Glutamatergic neuron (in vitro differentiated cells): ENCODE results near the gene NDST1. TPM values are rescaled to one million over a fixed set of nuclear protein-coding genes. Genes with fewer than 3 reads are reported as not detected.

ENCODE experiments used
- DNase-seq: peaks from one replicate; pipeline ENCODE4 v3.0.0; 2022
- H3K27ac Mint-ChIP-seq: one replicate; pipeline ENCODE4 v1.8.0; 2020; ENCODE audit warnings: mild to moderate bottlenecking, mixed read lengths, inconsistent platforms; ENCODE audit not compliant: unreplicated experiment
- H3K27me3 Mint-ChIP-seq: one replicate; pipeline ENCODE4 v1.8.0; 2020; ENCODE audit warnings: mild to moderate bottlenecking, moderate library complexity, mixed read lengths, inconsistent platforms; ENCODE audit not compliant: unreplicated experiment
- H3K36me3 Mint-ChIP-seq: one replicate; pipeline ENCODE4 v1.8.0; 2020; ENCODE audit warnings: mild to moderate bottlenecking, mixed read lengths, inconsistent platforms; ENCODE audit not compliant: unreplicated experiment
- H3K4me1 Mint-ChIP-seq: one replicate; pipeline ENCODE4 v1.8.0; 2020; ENCODE audit warnings: mild to moderate bottlenecking, low read depth, mixed read lengths, inconsistent platforms; ENCODE audit not compliant: unreplicated experiment
- H3K4me3 Mint-ChIP-seq: one replicate; pipeline ENCODE4 v1.8.0; 2020; ENCODE audit warnings: mild to moderate bottlenecking, mixed read lengths, inconsistent platforms; ENCODE audit not compliant: unreplicated experiment
- H3K9me3 Mint-ChIP-seq: one replicate; pipeline ENCODE4 v1.8.0; 2020; ENCODE audit warnings: mild to moderate bottlenecking, moderate library complexity, mixed read lengths, inconsistent platforms; ENCODE audit not compliant: unreplicated experiment
- CTCF ChIP-seq: fragments of 200-600 bp; sonication (generic); IDR thresholded peaks from one replicate; pipeline ENCODE4 v1.5.0; 2021; ENCODE audit not compliant: partially characterized antibody, unreplicated experiment
- total RNA-seq: library from RNA; stranded (reverse); fragmentation: NEBNext Ultra II Directional; extraction: Animal tissue kit (Norgen Biotek cat#: 25700); gene quantifications from one replicate; pipeline ENCODE4 v1.2.1, GENCODE V29; 2021; ENCODE audit not compliant: unreplicated experiment

NDST1 gene
- total RNA-seq, 1 donor from 2014 or later, result 160 TPM

GRCh38 chr5:150583541-150584225 is 75.8 kb downstream of the NDST1 start:
- Mint-ChIP-seq H3K27me3 (peaks cover 9% of the 10 kb centered on the region), H3K9me3 (peaks cover 5% of the 10 kb centered on the region), H3K4me3 (no peak overlapping the region), H3K4me1 (peaks cover 10% of the 10 kb centered on the region), H3K36me3 (no peaks in the 10 kb centered on the region), H3K27ac (no peak overlapping the region)
- TF ChIP-seq CTCF, result no peak
- DNase-seq, result no peak

- no peak overlapping the region for H3K27ac Mint-ChIP-seq
- no peak overlapping the region for H3K4me3 Mint-ChIP-seq
- H3K4me1 Mint-ChIP-seq, result peaks cover 15% of the 10 kb centered on the region
- no peaks in the 10 kb centered on the region for H3K36me3 Mint-ChIP-seq
- H3K9me3 Mint-ChIP-seq, result peaks cover 5% of the 10 kb centered on the region
- no peak for TF ChIP-seq CTCF
- H3K27me3 Mint-ChIP-seq, result peaks cover 9% of the 10 kb centered on the region
- DNase-seq, result no peak
Observed at GRCh38 chr5:150584556-150585335, 76.8 kb downstream of the NDST1 start.

- DNase-seq, result no peak
- H3K4me3 Mint-ChIP-seq, result no peak overlapping the region
- no peak for TF ChIP-seq CTCF
- peaks cover 19% of the 10 kb centered on the region for H3K4me1 Mint-ChIP-seq
- no peaks in the 10 kb centered on the region for H3K36me3 Mint-ChIP-seq
- peaks cover 5% of the 10 kb centered on the region for H3K9me3 Mint-ChIP-seq
- H3K27me3 Mint-ChIP-seq, result peaks cover 5% of the 10 kb centered on the region
- H3K27ac Mint-ChIP-seq, result no peak overlapping the region
Observed at GRCh38 chr5:150585781-150586341, 77.9 kb downstream of the NDST1 start.

- H3K27ac Mint-ChIP-seq, result no peak overlapping the region
- peaks cover 22% of the 10 kb centered on the region for H3K4me1 Mint-ChIP-seq
- H3K9me3 Mint-ChIP-seq, result peaks cover 8% of the 10 kb centered on the region
- no peak overlapping the region for H3K4me3 Mint-ChIP-seq
- no peaks in the 10 kb centered on the region for H3K36me3 Mint-ChIP-seq
- TF ChIP-seq CTCF, result no peak
- no peak for DNase-seq
- peaks cover under 1% of the 10 kb centered on the region for H3K27me3 Mint-ChIP-seq
Observed at GRCh38 chr5:150587016-150587415, 79.1 kb downstream of the NDST1 start.
